ENCODE data around the gene VMAC. TPM values are rescaled to one million over a fixed set of nuclear protein-coding genes. Genes with fewer than 3 reads are reported as not detected.
"Not testable (repeated sequence)": the region's sequence is repeated elsewhere in the genome, so short reads cannot be mapped to it uniquely, and the experiment has no call there.

The VMAC gene
- total RNA-seq, 1 donor from 2014 or later: 3.0 TPM

- not testable (repeated sequence) for DNase-seq (ENCODE audit: low spot score)
These were observed 21.4 kb upstream of the VMAC start for GRCh38 chr19:5883157-5883873.

- DNase-seq (ENCODE audit: low spot score): not testable (repeated sequence)
These were observed 20.4 kb upstream of the VMAC start for GRCh38 chr19:5884065-5884811.

GRCh38 chr19:5889288-5889971 is 15.2 kb upstream of the VMAC start:
- DNase-seq (ENCODE audit: low spot score): no peak

GRCh38 chr19:5890099-5890498 is 14.6 kb upstream of the VMAC start:
- DNase-seq (ENCODE audit: low spot score): no peak

GRCh38 chr19:5891572-5891937 is 13.1 kb upstream of the VMAC start:
- no peak for DNase-seq (ENCODE audit: low spot score)

- DNase-seq (ENCODE audit: low spot score): no peak
These were observed 12.5 kb upstream of the VMAC start for GRCh38 chr19:5891938-5892771.

GRCh38 chr19:5892772-5893275 is 11.8 kb upstream of the VMAC start:
- no peak for DNase-seq (ENCODE audit: low spot score)

- DNase-seq (ENCODE audit: low spot score): no peak
These were observed 11.3 kb upstream of the VMAC start for GRCh38 chr19:5893296-5893903.

- no peak for DNase-seq (ENCODE audit: low spot score)
These were observed 10.6 kb upstream of the VMAC start for GRCh38 chr19:5893907-5894703.

- no peak for DNase-seq (ENCODE audit: low spot score)
These were observed 9.8 kb upstream of the VMAC start for GRCh38 chr19:5894704-5895349.

GRCh38 chr19:5895409-5895808 is 9.3 kb upstream of the VMAC start:
- no peak for DNase-seq (ENCODE audit: low spot score)

- no peak for DNase-seq (ENCODE audit: low spot score)
These were observed 8.8 kb upstream of the VMAC start for GRCh38 chr19:5895890-5896289.

GRCh38 chr19:5896365-5897076 is 8.2 kb upstream of the VMAC start:
- DNase-seq (ENCODE audit: low spot score): no peak

- no peak for DNase-seq (ENCODE audit: low spot score)
These were observed 7.3 kb upstream of the VMAC start for GRCh38 chr19:5897189-5897969.

- no peak for DNase-seq (ENCODE audit: low spot score)
These were observed 4.7 kb upstream of the VMAC start for GRCh38 chr19:5899728-5900526.

GRCh38 chr19:5900976-5901375 is 3.7 kb upstream of the VMAC start:
- DNase-seq (ENCODE audit: low spot score): no peak

GRCh38 chr19:5903056-5903623 is 1.5 kb upstream of the VMAC start:
- no peak for DNase-seq (ENCODE audit: low spot score)

Measured in mesenteric fat pad (tissue), 1 donor.